NT2/D1 (cell line): Measurements from ENCODE around the gene FAM20C.

ENCODE experiments used
- SUZ12 ChIP-seq: IDR thresholded peaks from 2 replicates; pipeline ENCODE4 v1.6.1; 2011; ENCODE audit not compliant: insufficient read length, insufficient read depth; ENCODE audit errors: extremely low read depth
- YY1 ChIP-seq: IDR thresholded peaks from 2 replicates; pipeline ENCODE4 v1.6.1; 2011; ENCODE audit not compliant: insufficient read length, insufficient read depth

DNA sequence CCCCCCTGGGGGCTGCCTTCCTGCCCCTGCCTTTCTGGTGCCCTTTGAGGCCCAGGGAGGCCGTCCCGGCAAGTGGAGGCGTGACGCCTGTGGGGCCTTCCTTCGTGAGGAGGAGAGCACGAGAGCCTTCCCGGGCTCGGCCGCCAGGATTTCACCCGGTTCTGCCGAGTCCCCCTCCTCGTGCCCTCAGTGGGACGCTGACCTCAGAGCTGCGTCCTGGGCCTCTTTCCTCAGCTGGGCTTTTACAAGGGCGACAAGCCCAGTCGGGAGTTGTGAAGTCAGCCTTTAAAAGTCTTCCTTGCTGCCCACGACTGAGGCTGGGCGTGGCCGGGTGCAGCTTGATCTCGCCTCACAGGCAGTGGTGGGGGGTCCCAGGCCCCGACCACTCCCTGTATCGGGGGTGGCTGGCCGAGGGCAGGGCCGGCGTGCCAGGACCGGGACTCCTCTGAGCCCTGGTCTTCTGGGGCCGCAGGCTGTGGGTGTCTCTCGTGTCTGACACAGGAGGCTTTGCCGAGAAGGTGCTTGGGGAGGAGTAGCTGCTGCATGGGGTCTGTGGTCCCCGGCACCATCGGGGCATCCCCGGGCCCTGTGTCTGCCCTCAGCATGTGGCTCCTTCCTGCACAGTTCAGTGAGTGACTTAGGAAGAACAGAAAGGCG lies 41.8 kb downstream of the FAM20C start:
- TF ChIP-seq YY1, result no peak
- TF ChIP-seq SUZ12, result no peak
